HL-60 (cell line): ENCODE data around the gene DDB1.

Source experiments
- GABPA ChIP-seq: IDR thresholded peaks from 2 replicates; pipeline ENCODE4 v1.6.1; 2012; ENCODE audit warnings: low read depth
- POLR2AphosphoS5 ChIP-seq: IDR thresholded peaks from 2 replicates; pipeline ENCODE4 v1.6.1; 2012; ENCODE audit warnings: low read depth
- TF ChIP-seq, protein P1 (sequence below): IDR thresholded peaks from one replicate; pipeline ENCODE4 v1.5.1; 2011; ENCODE audit warnings: low read length, control low read depth, inconsistent platforms; ENCODE audit not compliant: insufficient read depth

DNA sequence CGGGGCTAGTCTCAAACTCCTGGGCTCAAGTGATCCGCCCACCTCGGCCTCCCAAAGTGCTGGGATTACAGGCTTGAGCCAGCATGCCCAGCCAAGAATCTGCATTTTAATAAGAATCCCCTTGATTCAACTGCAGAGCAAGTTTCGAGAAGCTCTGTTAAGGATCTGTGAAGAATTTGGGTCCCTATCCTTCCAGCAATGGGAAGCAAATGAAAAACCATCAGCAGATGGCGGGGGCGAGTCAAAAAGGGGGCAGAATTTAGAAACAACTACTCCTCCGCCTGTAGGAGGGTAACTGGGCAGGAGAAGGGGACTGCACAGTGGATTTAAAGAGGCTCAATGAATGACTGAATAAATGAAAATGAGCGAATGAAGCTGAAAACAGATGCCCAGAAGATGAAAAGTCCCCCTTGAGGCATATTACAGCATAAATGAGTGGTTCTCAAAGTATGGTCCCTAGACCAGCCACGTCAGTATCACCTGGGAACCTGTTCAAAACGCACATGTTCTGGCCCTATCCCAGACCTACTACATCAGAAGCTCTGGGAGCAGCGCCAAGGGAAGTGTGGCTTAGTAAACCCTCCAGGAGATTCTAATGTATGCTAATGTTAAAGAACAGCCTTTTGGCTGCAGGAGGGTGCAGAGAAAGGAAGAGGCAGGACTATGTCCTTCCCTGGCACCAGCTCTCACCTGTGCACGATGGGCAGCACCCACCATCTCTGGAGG lies 52.8 kb downstream of the DDB1 start:
- TF ChIP-seq, protein P1, sequence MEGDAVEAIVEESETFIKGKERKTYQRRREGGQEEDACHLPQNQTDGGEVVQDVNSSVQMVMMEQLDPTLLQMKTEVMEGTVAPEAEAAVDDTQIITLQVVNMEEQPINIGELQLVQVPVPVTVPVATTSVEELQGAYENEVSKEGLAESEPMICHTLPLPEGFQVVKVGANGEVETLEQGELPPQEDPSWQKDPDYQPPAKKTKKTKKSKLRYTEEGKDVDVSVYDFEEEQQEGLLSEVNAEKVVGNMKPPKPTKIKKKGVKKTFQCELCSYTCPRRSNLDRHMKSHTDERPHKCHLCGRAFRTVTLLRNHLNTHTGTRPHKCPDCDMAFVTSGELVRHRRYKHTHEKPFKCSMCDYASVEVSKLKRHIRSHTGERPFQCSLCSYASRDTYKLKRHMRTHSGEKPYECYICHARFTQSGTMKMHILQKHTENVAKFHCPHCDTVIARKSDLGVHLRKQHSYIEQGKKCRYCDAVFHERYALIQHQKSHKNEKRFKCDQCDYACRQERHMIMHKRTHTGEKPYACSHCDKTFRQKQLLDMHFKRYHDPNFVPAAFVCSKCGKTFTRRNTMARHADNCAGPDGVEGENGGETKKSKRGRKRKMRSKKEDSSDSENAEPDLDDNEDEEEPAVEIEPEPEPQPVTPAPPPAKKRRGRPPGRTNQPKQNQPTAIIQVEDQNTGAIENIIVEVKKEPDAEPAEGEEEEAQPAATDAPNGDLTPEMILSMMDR, result no peak
- TF ChIP-seq POLR2AphosphoS5 (no peak), GABPA (no peak)
